ENCODE data around the gene FPR2. TPM values are rescaled to one million over a fixed set of nuclear protein-coding genes. Genes with fewer than 3 reads are reported as not detected.

Gene FPR2
- total RNA-seq, 4 donors from 2014 or later = 0.66 to 4.5 (median 1.0) TPM

DNA sequence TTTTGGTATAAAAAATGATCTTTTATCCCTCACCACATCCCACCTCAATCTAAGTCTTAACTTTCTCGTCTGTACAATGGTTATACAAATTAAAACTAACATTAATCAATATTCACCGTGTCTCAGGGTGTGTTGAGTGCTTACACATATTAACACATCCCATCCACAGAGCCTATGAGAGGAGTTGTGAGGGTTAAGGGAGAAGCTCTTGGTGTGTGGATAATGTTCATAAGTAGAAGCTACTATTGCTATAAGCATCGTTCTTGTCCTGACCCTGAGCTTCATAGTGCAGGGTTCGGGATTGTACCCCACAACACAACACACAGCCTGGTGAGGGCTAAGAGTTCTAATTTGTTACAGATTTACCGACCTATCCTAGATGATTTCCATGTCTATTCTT lies 36.5 kb downstream of the FPR2 start:
- Histone ChIP-seq H3K9me3 (no peaks in the 10 kb centered on the region), H3K27ac (peak overlapping the region in 1 of 4 donors; percentile 86), H3K4me3 (peak overlapping the region in 1 of 4 donors; percentile 38), H3K4me1 (peaks cover 0 to 18% (median 4%) of the 10 kb centered on the region in 4 donors), H3K27me3 (no peaks in the 10 kb centered on the region), H3K36me3 (no peaks in the 10 kb centered on the region)
- DNase-seq (ENCODE audit: low spot score in 2 of 2) = no peak
- TF ChIP-seq, protein P1, sequence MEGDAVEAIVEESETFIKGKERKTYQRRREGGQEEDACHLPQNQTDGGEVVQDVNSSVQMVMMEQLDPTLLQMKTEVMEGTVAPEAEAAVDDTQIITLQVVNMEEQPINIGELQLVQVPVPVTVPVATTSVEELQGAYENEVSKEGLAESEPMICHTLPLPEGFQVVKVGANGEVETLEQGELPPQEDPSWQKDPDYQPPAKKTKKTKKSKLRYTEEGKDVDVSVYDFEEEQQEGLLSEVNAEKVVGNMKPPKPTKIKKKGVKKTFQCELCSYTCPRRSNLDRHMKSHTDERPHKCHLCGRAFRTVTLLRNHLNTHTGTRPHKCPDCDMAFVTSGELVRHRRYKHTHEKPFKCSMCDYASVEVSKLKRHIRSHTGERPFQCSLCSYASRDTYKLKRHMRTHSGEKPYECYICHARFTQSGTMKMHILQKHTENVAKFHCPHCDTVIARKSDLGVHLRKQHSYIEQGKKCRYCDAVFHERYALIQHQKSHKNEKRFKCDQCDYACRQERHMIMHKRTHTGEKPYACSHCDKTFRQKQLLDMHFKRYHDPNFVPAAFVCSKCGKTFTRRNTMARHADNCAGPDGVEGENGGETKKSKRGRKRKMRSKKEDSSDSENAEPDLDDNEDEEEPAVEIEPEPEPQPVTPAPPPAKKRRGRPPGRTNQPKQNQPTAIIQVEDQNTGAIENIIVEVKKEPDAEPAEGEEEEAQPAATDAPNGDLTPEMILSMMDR (IDR thresholded peaks at IDR 0.05) = no peak
- TF ChIP-seq EP300 (IDR thresholded peaks at IDR 0.05) (no peak), POLR2A (IDR thresholded peaks at IDR 0.05) (no peak)
- 67 to 68% methylated on average over 5 of the region's 5 CpGs for WGBS, 2 donors

GRCh38 chr19:51798062-51798461 lies 37.1 kb downstream of the FPR2 start:
- Histone ChIP-seq H3K27me3 (no peaks in the 10 kb centered on the region), H3K27ac (peak overlapping the region in 3 of 4 donors; percentile 17 to 86 (median 55)), H3K4me1 (peaks cover 0 to 18% (median 4%) of the 10 kb centered on the region in 4 donors), H3K9me3 (no peaks in the 10 kb centered on the region), H3K36me3 (no peaks in the 10 kb centered on the region), H3K4me3 (no peak overlapping the region)
- DNase-seq (ENCODE audit: low spot score in 2 of 2) = no peak
- 77 to 85% methylated on average over 3 of the region's 3 CpGs for WGBS, 2 donors
- TF ChIP-seq, protein P1 (IDR thresholded peaks at IDR 0.05) = no peak
- TF ChIP-seq POLR2A (IDR thresholded peaks at IDR 0.05) = no peak
- no peak for TF ChIP-seq EP300 (IDR thresholded peaks at IDR 0.05)

DNA sequence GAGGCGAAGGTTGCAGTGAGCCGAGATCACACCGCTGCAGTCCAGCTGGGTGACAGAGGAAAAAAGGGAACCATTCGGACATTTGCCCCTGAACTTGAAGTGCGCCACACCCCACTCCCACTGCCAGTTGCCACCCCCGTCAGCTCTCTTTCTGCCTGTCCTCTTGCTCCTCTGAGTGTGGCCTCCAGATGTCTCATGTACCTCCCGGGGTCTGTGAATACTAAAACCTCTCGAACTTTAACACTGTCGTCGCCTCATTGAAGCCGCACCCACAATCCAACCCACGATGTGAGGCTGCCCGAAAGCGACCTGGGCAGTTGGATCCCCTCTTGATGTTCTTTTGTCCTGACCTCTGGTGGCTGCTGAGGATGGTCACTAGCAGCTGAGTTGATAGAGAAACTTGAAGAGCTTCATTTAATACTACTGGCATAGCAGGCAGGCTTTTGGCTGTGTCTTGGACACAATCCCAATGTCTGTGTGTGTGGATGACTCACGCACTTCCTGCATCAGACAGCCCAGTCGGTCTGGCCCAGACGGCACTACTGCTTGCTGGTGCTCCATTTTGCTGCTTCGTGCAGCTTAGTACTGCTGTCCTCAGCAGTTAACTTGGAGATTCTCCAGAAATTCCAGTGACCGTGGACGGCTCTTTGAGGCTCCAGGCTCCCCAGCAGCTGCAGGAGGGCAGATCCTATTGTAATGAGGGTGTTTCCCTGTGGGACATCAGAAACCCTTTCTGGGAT lies 38.2 kb downstream of the FPR2 start:
- H3K9me3 ChIP-seq = no peaks in the 10 kb centered on the region
- no peaks in the 10 kb centered on the region for H3K27me3 ChIP-seq
- DNase-seq (ENCODE audit: low spot score in 2 of 2) = peak; percentile 37 to 57
- peak in 1 of 2 donors; percentile 42 for TF ChIP-seq EP300 (IDR thresholded peaks at IDR 0.05)
- TF ChIP-seq, protein P1 (IDR thresholded peaks at IDR 0.05) = no peak
- H3K4me1 ChIP-seq = peaks cover 0 to 18% (median 4%) of the 10 kb centered on the region in 4 donors
- peak overlapping the region in 3 of 4 donors; percentile 42 to 86 (median 55) for H3K27ac ChIP-seq
- 41 to 50% methylated on average over 20 of the region's 20 CpGs for WGBS, 2 donors
- H3K4me3 ChIP-seq = no peak overlapping the region
- H3K36me3 ChIP-seq = no peaks in the 10 kb centered on the region

GRCh38 chr19:51799774-51800472 lies 38.9 kb downstream of the FPR2 start:
- no peak for DNase-seq (ENCODE audit: low spot score in 2 of 2)
- TF ChIP-seq, protein P1 (IDR thresholded peaks at IDR 0.05) = no peak
- TF ChIP-seq POLR2A (IDR thresholded peaks at IDR 0.05) = no peak
- Histone ChIP-seq H3K27ac (peak overlapping the region in 3 of 4 donors; percentile 5 to 86 (median 42)), H3K4me3 (no peak overlapping the region), H3K9me3 (no peaks in the 10 kb centered on the region), H3K36me3 (no peaks in the 10 kb centered on the region), H3K27me3 (no peaks in the 10 kb centered on the region), H3K4me1 (peaks cover 0 to 18% (median 4%) of the 10 kb centered on the region in 4 donors)
- 72 to 73% methylated on average over 13 of the region's 13 CpGs for WGBS, 2 donors
